ENCODE results near the gene TICAM2. TPM values are rescaled to one million over a fixed set of nuclear protein-coding genes. Genes with fewer than 3 reads are reported as not detected.

TICAM2 gene
- total RNA-seq, 2 donors from 2014 or later: 1.6 to 5.7 TPM

GRCh38 chr5:115561176-115561575 is 41.1 kb downstream of the TICAM2 start:
- H3K27me3 ChIP-seq (replicated peaks; ENCODE audit: insufficient read depth): no peaks in the 10 kb centered on the region
- H3K36me3 ChIP-seq: no peaks in the 10 kb centered on the region
- H3K27ac ChIP-seq: no peak overlapping the region
- H3K4me1 ChIP-seq (ENCODE audit: control insufficient read depth in 1 of 2, low read depth in 2 of 2): no peaks in the 10 kb centered on the region
- DNase-seq (ENCODE audit: low spot score) (no peak), ATAC-seq (ENCODE audit: insufficient number of reproducible peaks, low FRiP score, low read depth) (no peak)
- no peak for TF ChIP-seq CTCF (IDR thresholded peaks at IDR 0.05)
- H3K9me3 ChIP-seq: no peaks in the 10 kb centered on the region
- no peak overlapping the region for H3K4me3 ChIP-seq

- Histone ChIP-seq H3K9me3 (no peaks in the 10 kb centered on the region), H3K27me3 (replicated peaks; ENCODE audit: insufficient read depth) (no peaks in the 10 kb centered on the region), H3K36me3 (no peaks in the 10 kb centered on the region), H3K27ac (no peak overlapping the region), H3K4me1 (ENCODE audit: control insufficient read depth in 1 of 2, low read depth in 2 of 2) (no peaks in the 10 kb centered on the region), H3K4me3 (no peak overlapping the region)
- no peak for ATAC-seq (ENCODE audit: insufficient number of reproducible peaks, low FRiP score, low read depth)
- TF ChIP-seq CTCF (IDR thresholded peaks at IDR 0.05): no peak
- DNase-seq (ENCODE audit: low spot score): no peak
Measured at GRCh38 chr5:115559524-115559923, 42.8 kb downstream of the TICAM2 start.

GRCh38 chr5:115558388-115558956 is 43.8 kb downstream of the TICAM2 start:
- no peak for TF ChIP-seq CTCF (IDR thresholded peaks at IDR 0.05)
- Histone ChIP-seq H3K27me3 (replicated peaks; ENCODE audit: insufficient read depth) (no peaks in the 10 kb centered on the region), H3K36me3 (no peaks in the 10 kb centered on the region), H3K27ac (no peak overlapping the region), H3K9me3 (no peaks in the 10 kb centered on the region), H3K4me1 (ENCODE audit: control insufficient read depth in 1 of 2, low read depth in 2 of 2) (no peaks in the 10 kb centered on the region), H3K4me3 (no peak overlapping the region)
- DNase-seq (ENCODE audit: low spot score) (no peak), ATAC-seq (ENCODE audit: insufficient number of reproducible peaks, low FRiP score, low read depth) (no peak)

- no peak for TF ChIP-seq CTCF (IDR thresholded peaks at IDR 0.05)
- Histone ChIP-seq H3K4me1 (ENCODE audit: control insufficient read depth in 1 of 2, low read depth in 2 of 2) (no peaks in the 10 kb centered on the region), H3K27ac (no peak overlapping the region), H3K4me3 (no peak overlapping the region), H3K27me3 (replicated peaks; ENCODE audit: insufficient read depth) (no peaks in the 10 kb centered on the region), H3K36me3 (no peaks in the 10 kb centered on the region), H3K9me3 (no peaks in the 10 kb centered on the region)
- DNase-seq (ENCODE audit: low spot score): no peak
- ATAC-seq (ENCODE audit: insufficient number of reproducible peaks, low FRiP score, low read depth): no peak
Measured at GRCh38 chr5:115557667-115558387, 44.5 kb downstream of the TICAM2 start.

GRCh38 chr5:115556276-115556675 is 46.0 kb downstream of the TICAM2 start:
- no peaks in the 10 kb centered on the region for H3K9me3 ChIP-seq
- no peak for ATAC-seq (ENCODE audit: insufficient number of reproducible peaks, low FRiP score, low read depth)
- TF ChIP-seq CTCF (IDR thresholded peaks at IDR 0.05): no peak
- no peaks in the 10 kb centered on the region for H3K4me1 ChIP-seq (ENCODE audit: control insufficient read depth in 1 of 2, low read depth in 2 of 2)
- H3K27ac ChIP-seq: no peak overlapping the region
- no peaks in the 10 kb centered on the region for H3K36me3 ChIP-seq
- DNase-seq (ENCODE audit: low spot score): no peak
- no peak overlapping the region for H3K4me3 ChIP-seq
- H3K27me3 ChIP-seq (replicated peaks; ENCODE audit: insufficient read depth): no peaks in the 10 kb centered on the region
